HG02938 (cell line): ENCODE results near the gene SLC25A48.
"Not testable (repeated sequence)": the region's sequence is repeated elsewhere in the genome, so short reads cannot be mapped to it uniquely, and the experiment has no call there.

Source experiments
- ATAC-seq: cut with Tn5 transposase; IDR thresholded peaks from one replicate; pipeline ENCODE4 v1.9.1; 2021; ENCODE audit warnings: mild to moderate bottlenecking, moderate library complexity; ENCODE audit not compliant: unreplicated experiment

Gene SLC25A48

GRCh38 chr5:135829179-135829578, 5.3 kb upstream of the SLC25A48 start:
- no peak for ATAC-seq

DNA sequence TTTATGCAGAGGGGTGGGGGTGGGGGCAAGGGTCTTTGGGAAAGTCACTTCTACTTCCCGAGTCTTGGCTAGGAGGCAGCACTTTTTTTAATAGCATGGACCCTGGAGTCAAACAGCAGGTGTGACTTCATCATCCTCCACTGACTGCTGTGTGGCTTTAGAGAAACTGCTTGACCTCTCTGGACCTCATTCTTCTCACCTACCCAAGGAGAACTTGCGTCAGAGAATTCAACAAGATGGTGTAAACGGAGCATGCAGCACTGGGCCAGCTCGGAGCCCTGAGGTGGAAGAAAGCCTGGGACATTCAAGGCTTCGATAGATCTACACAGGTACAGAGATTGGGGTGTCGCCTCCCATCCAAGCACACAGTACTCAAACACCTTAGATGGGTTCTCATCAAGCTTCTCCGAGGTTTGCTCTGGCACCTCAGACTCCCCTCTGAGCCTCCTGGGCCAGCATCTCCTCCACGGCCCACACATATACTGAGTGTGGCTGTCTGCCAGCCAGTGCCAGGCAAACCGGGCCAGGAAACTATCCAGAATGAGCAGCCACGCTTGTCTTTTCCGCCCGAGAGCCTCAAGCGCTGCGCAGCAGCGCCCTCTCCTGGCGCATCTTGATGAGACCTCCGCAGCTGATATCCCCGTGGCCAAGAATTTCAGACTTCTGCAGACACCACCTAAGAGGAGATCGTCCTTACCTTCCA, 4.6 kb upstream of the SLC25A48 start:
- no peak for ATAC-seq

GRCh38 chr5:135830384-135830700, 4.1 kb upstream of the SLC25A48 start:
- no peak for ATAC-seq

GRCh38 chr5:135830876-135831275, 3.6 kb upstream of the SLC25A48 start:
- ATAC-seq = no peak

DNA sequence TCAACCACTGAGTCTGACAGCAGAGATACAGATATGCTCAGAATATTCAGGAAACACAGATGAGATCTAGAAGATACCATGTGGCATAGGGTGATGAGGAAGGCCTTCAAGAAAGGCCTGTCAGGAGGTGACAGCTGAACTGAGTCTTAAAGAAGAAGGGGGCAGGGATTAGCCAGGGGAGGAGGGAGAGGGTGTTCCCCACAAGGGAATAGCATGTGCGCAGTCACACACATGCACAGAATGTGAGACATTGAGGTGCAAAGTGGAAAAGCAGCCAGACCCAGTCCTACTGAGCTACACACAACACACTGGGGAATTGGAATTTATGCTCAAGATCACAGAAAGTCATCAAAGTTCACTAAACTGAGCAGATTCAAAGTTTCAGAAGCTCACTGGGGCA, 3.0 kb upstream of the SLC25A48 start:
- no peak for ATAC-seq

DNA sequence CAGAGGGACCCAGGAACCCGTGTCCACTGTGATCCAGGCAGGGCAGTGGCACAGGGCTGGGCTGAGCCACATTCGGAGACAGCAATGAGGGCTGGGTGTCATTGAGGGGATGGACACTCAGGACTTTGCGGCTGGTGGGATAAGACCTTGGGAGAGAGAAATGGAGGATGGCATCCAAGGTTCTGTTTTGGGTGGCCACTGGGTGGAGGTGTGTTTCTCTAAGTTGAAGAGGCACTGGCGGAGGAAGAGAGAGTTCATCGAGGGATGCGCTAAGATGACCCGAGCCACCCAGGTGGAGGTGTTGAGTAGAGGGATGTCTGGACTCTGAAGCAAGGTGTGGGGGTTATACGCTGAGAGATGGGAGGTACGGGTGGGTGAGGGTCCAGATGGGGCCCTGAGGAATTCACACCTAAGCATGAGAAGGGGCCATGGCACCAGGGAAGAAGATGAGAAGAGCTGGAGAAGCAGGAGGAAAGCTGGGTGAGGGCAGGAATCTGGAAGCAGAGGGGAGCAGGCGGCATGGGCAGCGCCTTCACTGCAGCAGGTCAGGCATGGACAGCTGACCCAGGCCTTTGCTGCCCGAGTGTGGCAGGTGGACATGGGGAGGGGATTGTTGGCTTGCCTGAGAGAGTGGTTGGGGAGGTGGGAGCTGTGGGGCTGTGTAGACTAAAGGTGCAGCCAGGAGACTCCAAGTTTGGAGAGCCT, 2.5 kb upstream of the SLC25A48 start:
- ATAC-seq = no peak

DNA sequence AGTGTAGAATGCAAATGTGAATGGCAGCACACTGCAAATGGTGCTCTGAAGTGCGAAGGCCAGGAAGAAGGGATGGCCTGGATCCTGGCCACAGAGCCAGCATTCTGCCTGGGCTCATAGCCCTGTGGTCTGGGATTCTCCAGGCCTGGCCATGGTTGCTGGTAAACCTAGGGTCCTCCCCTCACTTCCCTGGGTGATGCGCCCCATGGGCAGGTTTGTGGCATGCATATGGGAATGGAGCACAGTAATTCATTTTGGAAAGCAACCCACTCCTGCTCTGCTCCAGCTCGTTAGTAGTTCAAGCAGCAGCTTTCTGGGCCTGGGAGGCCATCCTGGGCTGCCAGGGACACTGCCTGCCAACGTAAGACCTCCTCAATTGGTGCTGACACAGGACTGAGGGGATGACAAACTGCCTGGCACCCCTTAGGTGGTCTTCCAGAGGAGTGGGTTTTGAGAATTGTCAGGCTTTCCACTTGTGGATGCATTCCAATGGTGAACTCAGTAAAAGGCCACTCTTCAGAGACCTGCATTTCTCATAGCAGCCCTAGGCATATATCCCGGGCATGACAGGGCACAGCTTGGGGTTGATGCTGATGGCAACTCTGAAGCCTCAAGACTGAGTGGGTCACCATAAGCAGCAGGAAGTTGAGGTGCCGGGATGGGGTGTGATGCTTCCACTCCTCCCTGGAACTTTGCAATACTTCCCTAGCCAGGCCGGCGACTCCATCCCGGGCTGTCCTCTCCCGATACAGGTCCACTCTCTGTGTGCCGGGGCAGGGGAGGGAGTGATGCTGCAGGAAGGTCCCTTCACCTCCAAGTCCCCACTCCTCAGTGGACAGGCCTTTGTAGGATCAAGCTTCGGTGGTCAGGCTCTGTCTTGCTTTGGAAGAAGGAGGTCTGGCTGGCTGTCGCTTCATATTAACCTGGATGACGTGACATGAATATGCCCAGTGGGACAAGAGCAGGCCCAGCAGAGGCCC, 1.2 kb upstream of the SLC25A48 start:
- no peak for ATAC-seq

DNA sequence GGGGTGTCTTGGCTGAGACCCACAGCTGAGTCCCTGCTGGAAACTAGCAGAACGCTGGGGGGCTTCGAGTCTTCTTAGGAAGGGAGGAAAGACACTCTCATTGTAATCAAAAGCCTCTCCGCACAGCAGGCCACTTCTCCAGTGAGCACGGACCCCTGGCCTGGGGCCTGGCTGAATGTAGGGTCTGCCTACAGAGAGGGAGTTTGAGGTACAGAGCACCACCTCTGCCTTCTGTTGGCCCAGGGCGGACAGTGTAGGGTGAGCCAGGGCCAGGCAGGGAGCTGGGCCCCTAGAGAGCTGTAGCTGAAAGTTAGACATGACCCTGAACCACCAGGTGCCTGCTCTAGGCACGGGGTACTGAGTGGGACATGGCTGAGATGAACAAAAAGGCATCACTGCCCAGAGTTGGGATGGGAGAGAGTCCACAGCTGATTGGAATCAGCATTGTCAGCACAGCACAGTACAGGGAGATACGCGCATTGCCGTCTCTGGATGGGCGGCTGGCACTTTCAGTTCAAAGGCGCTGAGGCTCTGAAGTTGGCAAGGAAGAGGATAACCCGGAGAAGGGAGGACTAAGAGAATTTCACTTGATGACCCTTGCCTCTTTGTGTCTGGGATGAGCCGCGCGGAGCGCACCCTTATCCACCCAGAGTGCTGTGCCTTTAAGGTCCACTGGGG, 363 bp upstream of the SLC25A48 start:
- peak; percentile 90 for ATAC-seq

- no peak for ATAC-seq
Observed at GRCh38 chr5:135835766-135836165, 1.3 kb downstream of the SLC25A48 start.

DNA sequence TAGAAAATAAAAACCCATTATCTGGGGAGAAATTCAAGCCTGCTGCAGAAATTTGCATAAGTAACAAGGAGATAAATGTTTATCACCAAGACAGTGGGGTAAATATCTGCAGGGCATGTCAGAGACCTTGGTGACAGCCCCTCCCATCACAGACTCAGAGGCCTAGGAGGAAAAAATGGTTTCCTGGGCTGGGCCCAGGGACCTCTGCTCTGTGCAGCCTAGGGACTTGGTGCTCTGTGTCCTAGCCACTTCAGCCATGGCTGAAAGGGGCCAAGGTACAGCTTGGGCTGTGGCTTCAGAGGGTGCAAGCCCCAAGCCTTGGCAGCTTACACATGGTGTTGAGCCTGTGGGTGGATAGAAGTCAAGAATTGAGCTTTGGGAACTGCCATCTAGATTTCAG, 3.9 kb downstream of the SLC25A48 start:
- not testable (repeated sequence) for ATAC-seq

DNA sequence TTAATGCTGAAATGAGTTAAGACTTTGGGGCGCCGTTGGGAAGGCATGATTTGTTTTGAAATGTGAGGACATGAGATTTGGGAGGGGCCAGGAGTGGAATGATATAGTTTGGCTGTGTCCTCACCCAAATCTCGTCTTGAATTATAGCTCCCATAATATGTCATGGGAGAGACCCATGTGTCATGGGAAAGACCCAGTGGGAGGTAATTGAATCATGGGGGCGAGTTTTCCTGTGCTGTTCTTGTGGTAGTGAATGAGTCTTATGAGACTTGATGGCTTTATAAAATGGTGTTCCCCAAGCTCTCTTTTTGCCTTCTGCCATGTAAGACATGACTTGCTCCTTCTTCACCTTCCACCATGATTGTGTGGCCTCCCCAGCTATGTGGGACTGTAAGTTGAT, 5.1 kb downstream of the SLC25A48 start:
- no peak for ATAC-seq

- no peak for ATAC-seq
Observed at GRCh38 chr5:135840959-135841358, 6.5 kb downstream of the SLC25A48 start.

- no peak for ATAC-seq
Observed at GRCh38 chr5:135842737-135843136, 8.3 kb downstream of the SLC25A48 start.

- ATAC-seq = no peak
Observed at GRCh38 chr5:135843571-135844337, 9.3 kb downstream of the SLC25A48 start.

- ATAC-seq = no peak
Observed at GRCh38 chr5:135846311-135846710, 11.8 kb downstream of the SLC25A48 start.

- ATAC-seq = no peak
Observed at GRCh38 chr5:135847976-135848375, 13.5 kb downstream of the SLC25A48 start.

DNA sequence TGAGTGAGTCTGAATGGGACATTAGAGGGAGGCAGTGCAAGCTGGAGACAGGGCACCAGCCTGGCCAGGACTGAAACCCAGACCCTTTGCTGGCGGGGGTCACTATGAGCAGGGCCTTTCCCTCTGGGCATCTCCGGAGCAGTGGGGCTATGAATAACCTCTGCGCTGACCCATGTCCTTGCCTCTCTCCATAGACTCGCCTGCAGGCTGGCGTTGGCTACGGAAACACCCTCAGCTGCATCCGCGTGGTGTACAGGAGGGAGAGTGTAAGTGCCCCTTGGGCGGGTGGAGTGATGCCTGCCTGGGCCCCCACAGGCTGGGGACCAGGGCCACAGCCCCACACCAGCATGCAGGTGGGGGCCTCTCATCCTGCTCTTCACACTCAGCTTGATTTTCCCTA, 15.8 kb downstream of the SLC25A48 start:
- ATAC-seq = no peak

- ATAC-seq = no peak
Observed at GRCh38 chr5:135850671-135851070, 16.2 kb downstream of the SLC25A48 start.

GRCh38 chr5:135851186-135851914, 16.9 kb downstream of the SLC25A48 start:
- ATAC-seq = no peak
